Measurements from ENCODE around the gene MSI2.

The MSI2 gene

DNA sequence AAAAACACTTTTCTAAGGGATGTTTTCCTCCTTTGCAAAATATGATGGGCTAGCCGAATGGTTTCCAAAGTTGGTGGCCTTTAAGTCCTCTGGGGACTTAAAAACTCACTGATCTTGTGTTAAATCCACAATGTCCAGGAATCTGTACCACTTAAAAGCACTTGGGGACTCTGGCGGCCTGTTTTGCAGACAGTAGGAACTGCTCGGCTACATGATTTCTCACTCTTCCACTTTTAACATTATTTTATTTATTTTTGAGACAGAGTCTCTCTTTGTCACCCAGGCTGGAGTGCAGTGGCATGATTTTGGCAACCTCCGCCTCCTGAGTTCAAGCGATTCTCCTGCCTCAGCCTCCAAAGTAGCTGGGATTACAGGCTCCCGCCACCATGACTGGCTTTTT, 9.1 kb upstream of the MSI2 start:
- DNase-seq (ENCODE audit: low read depth), result no peak

DNA sequence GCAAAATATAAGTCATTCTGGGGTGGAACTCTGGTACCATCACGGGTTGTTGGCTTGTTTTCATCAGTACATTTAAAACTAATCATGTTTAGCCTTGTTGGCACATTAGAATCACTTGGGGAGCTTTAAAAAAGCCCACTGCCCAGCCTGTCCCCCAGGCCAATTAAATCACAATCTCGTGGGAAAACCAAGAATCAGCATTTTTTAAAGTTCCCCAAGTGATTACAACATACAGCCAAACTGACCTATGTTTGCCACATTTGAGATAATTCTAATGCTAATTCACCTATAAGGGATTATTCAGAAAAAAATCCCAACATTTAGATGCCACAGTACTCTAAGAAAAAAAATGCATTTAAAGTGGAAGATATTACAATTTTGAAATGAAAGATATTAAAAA, 8.4 kb upstream of the MSI2 start:
- DNase-seq (ENCODE audit: low read depth), result no peak

- no peak for DNase-seq (ENCODE audit: low read depth)
Observed at GRCh38 chr17:57249520-57249919, 6.8 kb upstream of the MSI2 start.

GRCh38 chr17:57251211-57251787, 5.0 kb upstream of the MSI2 start:
- DNase-seq (ENCODE audit: low read depth), result no peak

GRCh38 chr17:57253362-57254065, 2.8 kb upstream of the MSI2 start:
- no peak for DNase-seq (ENCODE audit: low read depth)

- no peak for DNase-seq (ENCODE audit: low read depth)
Observed at GRCh38 chr17:57255182-57255775, 1.0 kb upstream of the MSI2 start.

GRCh38 chr17:57256708-57257112, 387 bp downstream of the MSI2 start:
- DNase-seq (ENCODE audit: low read depth), result no peak

GRCh38 chr17:57257195-57257894, 1.0 kb downstream of the MSI2 start:
- DNase-seq (ENCODE audit: low read depth), result no peak

DNA sequence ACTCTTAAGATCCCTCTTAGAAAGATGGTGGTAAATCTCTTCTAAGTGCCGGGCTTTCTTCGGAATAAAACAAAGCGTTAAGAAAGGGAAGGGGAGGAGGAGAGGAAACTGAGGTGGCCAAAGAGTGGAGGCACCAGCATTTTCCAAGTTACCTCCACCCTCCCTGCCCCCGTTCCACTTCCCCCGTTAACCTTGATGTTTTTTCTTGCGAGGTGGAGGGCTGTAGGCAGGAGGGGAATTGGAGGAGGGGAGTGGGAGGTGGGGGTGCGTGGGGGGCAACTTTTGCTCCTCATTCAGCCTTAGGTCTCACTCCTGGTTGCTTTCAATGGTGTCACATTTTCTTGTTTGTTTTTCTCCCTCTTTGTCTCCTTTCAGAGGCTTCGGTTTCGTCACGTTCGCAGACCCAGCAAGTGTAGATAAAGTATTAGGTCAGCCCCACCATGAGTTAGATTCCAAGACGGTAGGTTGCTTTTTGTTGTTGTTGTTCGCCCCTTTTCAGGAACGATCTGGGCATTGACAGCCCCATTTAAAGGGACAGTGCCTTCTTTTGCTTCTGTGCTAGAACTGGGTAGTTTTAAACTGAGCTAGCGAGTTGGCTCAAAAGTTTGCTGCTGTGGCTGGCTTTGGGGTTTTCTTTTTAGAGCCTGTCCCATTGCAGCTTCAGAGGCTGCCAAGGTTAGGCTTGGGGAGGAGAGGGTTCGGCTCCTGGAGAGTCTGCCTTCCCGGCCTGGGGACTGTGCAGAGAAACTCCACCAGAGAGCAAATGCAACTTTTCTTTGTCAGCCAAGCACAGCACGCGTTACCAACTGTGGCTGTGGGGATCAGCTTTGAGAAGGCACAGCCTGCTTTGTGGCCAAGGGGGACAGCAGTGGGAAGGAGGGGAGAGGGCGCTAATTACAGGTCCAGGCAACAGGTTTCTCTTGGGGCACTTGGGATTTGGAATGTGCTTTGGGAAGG, 1.9 kb downstream of the MSI2 start:
- DNase-seq (ENCODE audit: low read depth), result no peak

- DNase-seq (ENCODE audit: low read depth), result no peak
Observed at GRCh38 chr17:57259306-57259705, 3.0 kb downstream of the MSI2 start.

DNA sequence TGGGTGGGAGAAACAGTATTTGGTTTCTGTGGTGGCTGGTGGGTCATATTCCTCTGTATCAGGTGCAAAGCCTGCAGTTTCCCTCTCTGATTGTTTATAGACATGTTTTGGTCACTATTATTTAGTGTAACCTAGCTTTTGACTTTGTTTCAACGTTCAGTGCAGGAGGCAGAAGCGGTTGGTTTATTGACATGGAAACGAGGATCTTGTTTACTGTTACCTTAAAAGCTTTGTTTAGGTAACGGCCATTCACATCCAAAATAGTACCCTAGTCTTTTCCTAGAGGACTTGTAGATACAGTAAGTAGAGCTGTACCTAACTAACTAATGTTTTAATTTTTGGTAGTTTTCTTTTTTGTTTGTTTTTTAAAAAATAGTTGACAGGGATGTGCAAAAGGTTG, 3.5 kb downstream of the MSI2 start:
- DNase-seq (ENCODE audit: low read depth), result no peak

DNA sequence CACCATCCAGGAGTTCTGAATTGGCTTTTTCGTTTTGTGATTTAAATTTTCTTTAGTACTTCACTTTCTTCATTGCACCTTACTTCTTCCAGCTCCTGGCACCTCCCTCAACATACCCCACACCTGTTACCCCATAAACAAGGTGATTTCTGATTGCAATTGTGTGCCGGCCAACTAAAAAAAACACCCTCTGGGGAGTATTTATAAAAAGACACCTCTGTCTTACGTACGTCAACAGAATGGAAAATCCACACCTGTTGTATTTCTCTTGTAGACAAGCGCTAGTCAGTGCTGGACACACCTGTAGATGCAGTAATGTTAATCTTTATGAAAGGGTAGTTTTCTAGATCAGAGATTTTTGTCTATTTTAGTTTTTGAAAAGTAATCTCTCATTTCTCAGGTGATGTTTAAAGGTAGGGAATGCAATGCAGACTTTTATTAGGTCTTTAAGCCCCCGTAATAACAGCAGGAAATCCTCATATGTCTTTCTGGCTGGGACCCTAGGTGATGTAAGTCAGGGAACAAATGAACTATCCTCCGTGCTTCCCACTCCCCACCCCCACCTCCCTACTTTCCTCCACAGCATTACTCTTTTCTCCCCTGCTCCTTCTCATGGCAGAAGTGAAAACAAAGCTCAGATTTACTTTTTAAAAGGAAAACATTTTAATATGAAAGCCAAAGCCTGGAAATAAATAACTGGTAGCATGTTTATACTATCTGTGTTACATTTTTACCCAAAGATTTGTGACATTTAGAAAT, 4.2 kb downstream of the MSI2 start:
- DNase-seq (ENCODE audit: low read depth), result no peak

DNA sequence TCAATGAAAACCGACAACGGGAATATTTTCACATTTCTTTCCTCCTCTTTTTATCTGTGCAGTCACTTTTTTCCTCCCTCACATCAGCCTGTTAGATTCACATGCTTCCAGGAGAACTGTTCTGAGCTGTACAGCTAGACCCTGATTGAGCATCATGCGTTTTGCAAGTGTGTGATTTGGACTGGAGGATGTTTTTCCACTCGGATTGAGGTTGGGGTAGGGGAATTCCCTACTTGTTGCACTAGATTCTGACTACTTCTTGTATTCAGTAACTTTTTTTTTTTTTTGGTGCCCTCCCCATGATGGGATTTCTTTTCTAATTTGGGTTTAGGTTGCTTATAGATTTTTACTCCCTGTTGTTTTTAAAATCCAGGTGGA, 4.8 kb downstream of the MSI2 start:
- DNase-seq (ENCODE audit: low read depth), result no peak

- DNase-seq (ENCODE audit: low read depth), result no peak
Observed at GRCh38 chr17:57262557-57262956, 6.2 kb downstream of the MSI2 start.

- no peak for DNase-seq (ENCODE audit: low read depth)
Observed at GRCh38 chr17:57264250-57264649, 7.9 kb downstream of the MSI2 start.

- no peak for DNase-seq (ENCODE audit: low read depth)
Observed at GRCh38 chr17:57264776-57265175, 8.5 kb downstream of the MSI2 start.

- no peak for DNase-seq (ENCODE audit: low read depth)
Observed at GRCh38 chr17:57266902-57267311, 10.6 kb downstream of the MSI2 start.

DNA sequence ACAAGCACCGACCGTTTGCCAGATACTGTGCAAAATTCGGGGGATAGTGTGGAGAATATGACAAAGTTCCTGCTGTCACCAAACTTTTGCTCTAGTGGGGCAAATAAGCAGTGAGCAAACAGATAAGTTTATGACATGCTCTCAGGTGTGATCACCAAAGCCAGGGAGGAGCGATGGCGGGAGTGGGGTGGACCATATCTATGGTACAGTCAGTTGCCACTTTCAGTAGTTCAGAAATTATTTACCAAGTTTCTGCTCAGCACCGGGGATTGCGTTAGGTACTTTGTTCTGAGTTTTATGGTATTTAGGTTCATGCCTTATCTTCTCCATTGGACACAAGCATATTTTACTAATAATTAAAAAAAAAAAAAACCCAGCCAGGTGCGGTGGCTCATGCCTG, 11.9 kb downstream of the MSI2 start:
- DNase-seq (ENCODE audit: low read depth), result no peak

DNA sequence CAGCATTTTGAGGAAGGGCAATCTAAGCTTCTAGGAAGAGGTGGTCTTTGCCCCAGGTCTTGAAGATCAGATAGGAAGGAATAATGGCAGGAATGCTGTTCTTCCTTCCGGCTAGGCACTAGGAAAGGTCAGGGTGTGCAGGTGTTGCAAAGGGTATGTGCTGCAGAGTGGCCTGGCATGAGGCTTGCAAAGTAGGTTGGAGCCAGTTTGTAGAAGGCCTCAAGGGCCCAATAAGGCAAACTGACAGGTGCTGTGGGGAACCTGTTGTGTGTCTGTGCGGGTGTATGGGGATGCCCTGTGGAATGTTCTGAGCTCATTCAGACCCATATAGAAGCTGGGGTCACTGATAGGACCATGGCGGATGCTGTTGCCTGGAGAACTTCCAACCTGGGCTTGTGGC, 12.7 kb downstream of the MSI2 start:
- no peak for DNase-seq (ENCODE audit: low read depth)

GRCh38 chr17:57269598-57270255, 13.4 kb downstream of the MSI2 start:
- no peak for DNase-seq (ENCODE audit: low read depth)

DNA sequence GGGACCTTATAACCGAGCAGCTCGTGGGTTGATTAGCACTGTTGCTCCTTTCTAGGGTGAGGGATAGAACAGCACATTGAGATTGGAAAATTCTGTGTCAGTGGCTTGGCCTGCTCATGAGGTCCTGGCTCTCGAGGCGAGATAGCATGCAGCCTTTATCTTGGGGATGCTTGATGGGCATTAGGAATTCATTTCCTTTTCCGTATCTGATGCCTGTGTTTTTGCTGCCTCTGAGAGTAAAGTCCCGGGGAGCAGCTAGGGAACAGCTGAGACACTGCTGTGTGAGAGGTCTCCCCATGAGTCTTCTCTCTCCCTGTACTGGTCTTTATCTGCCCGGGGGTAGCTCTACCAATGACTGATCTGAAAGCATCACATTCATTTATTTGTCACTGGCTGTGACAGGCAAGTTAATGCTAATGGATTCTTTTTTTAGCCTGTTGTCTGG, 14.5 kb downstream of the MSI2 start:
- no peak for DNase-seq (ENCODE audit: low read depth)
